Myocyte (in vitro differentiated cells): ENCODE data around the gene MPIG6B. TPM values are rescaled to one million over a fixed set of nuclear protein-coding genes. Genes with fewer than 3 reads are reported as not detected.

Source experiments
- DNase-seq: peaks from one replicate; pipeline ENCODE4 v3.0.0-alpha.2; 2012; ENCODE audit warnings: low read depth
- total RNA-seq: library from RNA; depleted of rRNA; stranded (reverse); fragments of >200 nt; gene quantifications from 2 replicates; pipeline ENCODE4 v1.2.3, GENCODE V29; 2014

MPIG6B gene
- total RNA-seq, 1 donor from 2014 or later = not detected

GRCh38 chr6:31720196-31720770 is 2.9 kb upstream of the MPIG6B start:
- DNase-seq = no peak

- no peak for DNase-seq
These were observed 1.7 kb upstream of the MPIG6B start, which contains the start of gene LY6G6C for GRCh38 chr6:31721351-31722020. Gene LY6G6C, minus strand, starts transcription at chr6:31721746. Its CDS starts 67 bp downstream, at chr6:31721679.

GRCh38 chr6:31722173-31722572 is 1.0 kb upstream of the MPIG6B start:
- DNase-seq = no peak

GRCh38 chr6:31723980-31724691 is 963 bp downstream of the MPIG6B start:
- no peak for DNase-seq

- DNase-seq = no peak
These were observed 2.6 kb downstream of the MPIG6B start for GRCh38 chr6:31725502-31726350.

- no peak for DNase-seq
These were observed 4.0 kb downstream of the MPIG6B start for GRCh38 chr6:31727034-31727716.

GRCh38 chr6:31727717-31728671 is 4.8 kb downstream of the MPIG6B start:
- no peak for DNase-seq

- DNase-seq = no peak
These were observed 5.8 kb downstream of the MPIG6B start, which contains the start of gene DDAH2 for GRCh38 chr6:31728767-31729514. Gene DDAH2, minus strand, starts transcription at chr6:31729299. Its CDS starts 138 bp downstream, at chr6:31729161.

GRCh38 chr6:31729515-31729978 is 6.4 kb downstream of the MPIG6B start:
- DNase-seq = peak; percentile 94

GRCh38 chr6:31729979-31730630 is 6.9 kb downstream of the MPIG6B start:
- DNase-seq = peak; percentile 89

GRCh38 chr6:31730631-31731086 is 7.5 kb downstream of the MPIG6B start:
- no peak for DNase-seq

GRCh38 chr6:31732029-31732428 is 8.9 kb downstream of the MPIG6B start:
- DNase-seq = no peak

GRCh38 chr6:31733734-31734133 is 10.6 kb downstream of the MPIG6B start:
- no peak for DNase-seq

GRCh38 chr6:31734247-31734820 is 11.2 kb downstream of the MPIG6B start:
- peak; percentile 53 for DNase-seq

- DNase-seq = peak; percentile 81
These were observed 11.7 kb downstream of the MPIG6B start for GRCh38 chr6:31734821-31735406.

- peak; percentile 85 for DNase-seq
These were observed 13.0 kb downstream of the MPIG6B start, which contains the start of gene CLIC1 for GRCh38 chr6:31736021-31736767. Gene CLIC1, minus strand, starts transcription at chr6:31736530. Its CDS starts 230 bp downstream, at chr6:31736300.
